H9 (cell line): ENCODE data around the gene HSPD1. TPM values are rescaled to one million over a fixed set of nuclear protein-coding genes. Genes with fewer than 3 reads are reported as not detected.

ENCODE experiments used
- DNase-seq: peaks from one replicate; pipeline ENCODE4 v3.0.0-alpha.2; 2017
- H2AFZ ChIP-seq: one replicate; pipeline ENCODE4 v1.6.1; 2013; ENCODE audit warnings: mild to moderate bottlenecking, low read length, control low read depth, moderate library complexity
- H2AK5ac ChIP-seq: 2 replicates; pipeline ENCODE4 v1.6.1; 2013; ENCODE audit warnings: low read length, control low read depth, mixed read lengths; ENCODE audit not compliant: insufficient read length
- H2BK120ac ChIP-seq: one replicate; pipeline ENCODE4 v1.6.1; 2013; ENCODE audit warnings: low read depth, mild to moderate bottlenecking, low read length, control low read depth, inconsistent platforms; ENCODE audit not compliant: poor library complexity, severe bottlenecking
- H2BK12ac ChIP-seq: 2 replicates; pipeline ENCODE4 v1.6.1; 2013; ENCODE audit warnings: low read length, control low read depth, mixed read lengths, low read depth; ENCODE audit not compliant: insufficient read length
- H2BK15ac ChIP-seq: 2 replicates; pipeline ENCODE4 v1.6.1; 2013; ENCODE audit warnings: low read depth, low read length, control low read depth
- H2BK20ac ChIP-seq: one replicate; pipeline ENCODE4 v1.6.1; 2013; ENCODE audit warnings: low read depth, mild to moderate bottlenecking, low read length, control low read depth, inconsistent platforms; ENCODE audit not compliant: poor library complexity, severe bottlenecking
- H2BK5ac ChIP-seq: 2 replicates; pipeline ENCODE4 v1.6.1; 2013; ENCODE audit warnings: low read length, control low read depth, mixed read lengths; ENCODE audit not compliant: insufficient read length
- H3K14ac ChIP-seq: 2 replicates; pipeline ENCODE4 v1.6.1; 2013; ENCODE audit warnings: low read length, control low read depth; ENCODE audit not compliant: insufficient read depth
- H3K18ac ChIP-seq: 2 replicates; pipeline ENCODE4 v1.6.1; 2013; ENCODE audit warnings: low read depth, mild to moderate bottlenecking, mixed read lengths, low read length, control low read depth; ENCODE audit not compliant: insufficient read length
- H3K23ac ChIP-seq: 2 replicates; pipeline ENCODE4 v1.6.1; 2013; ENCODE audit warnings: low read length, control low read depth, mixed read lengths, low read depth; ENCODE audit not compliant: insufficient read length
- H3K23me2 ChIP-seq: 2 replicates; pipeline ENCODE4 v1.6.1; 2013; ENCODE audit warnings: low read depth, mild to moderate bottlenecking, mixed read lengths, low read length, control low read depth; ENCODE audit not compliant: insufficient read length, poor library complexity, severe bottlenecking
- H3K27ac ChIP-seq: 2 replicates; pipeline ENCODE4 v1.5.1; 2013; ENCODE audit warnings: low read length, control low read depth, mixed read lengths, low read depth; ENCODE audit not compliant: insufficient read length
- H3K27me3 ChIP-seq: 2 replicates; pipeline ENCODE4 v1.6.1; 2013; ENCODE audit warnings: low read length, control low read depth, inconsistent platforms; ENCODE audit not compliant: insufficient read depth
- H3K4ac ChIP-seq: 2 replicates; pipeline ENCODE4 v1.6.1; 2013; ENCODE audit warnings: low read depth, mild to moderate bottlenecking, control low read depth, inconsistent platforms, low read length, moderate library complexity
- H3K4me1 ChIP-seq: 2 replicates; pipeline ENCODE4 v1.6.1; 2013; ENCODE audit warnings: low read length, control low read depth, inconsistent platforms; ENCODE audit not compliant: insufficient read depth
- H3K4me2 ChIP-seq: 2 replicates; pipeline ENCODE4 v1.6.1; 2013; ENCODE audit warnings: low read length, control low read depth, mixed read lengths; ENCODE audit not compliant: insufficient read length, insufficient read depth
- H3K56ac ChIP-seq: 2 replicates; pipeline ENCODE4 v1.6.1; 2013; ENCODE audit warnings: low read depth, mild to moderate bottlenecking, mixed read lengths, low read length, control low read depth; ENCODE audit not compliant: insufficient read length
- H3K79me1 ChIP-seq: 2 replicates; pipeline ENCODE4 v1.6.1; 2013; ENCODE audit warnings: low read depth, mild to moderate bottlenecking, moderate library complexity, low read length, control low read depth, inconsistent platforms; ENCODE audit not compliant: insufficient read depth, poor library complexity, severe bottlenecking
- H3K79me2 ChIP-seq: 2 replicates; pipeline ENCODE4 v1.6.1; 2013; ENCODE audit warnings: low read length, control low read depth, inconsistent platforms; ENCODE audit not compliant: insufficient read depth
- H3K9ac ChIP-seq: 2 replicates; pipeline ENCODE4 v1.6.1; 2013; ENCODE audit warnings: low read length, control low read depth, mixed read lengths; ENCODE audit not compliant: insufficient read length; ENCODE audit errors: extremely low read depth
- H3K9me3 ChIP-seq: one replicate; pipeline ENCODE4 v1.6.1; 2013; ENCODE audit warnings: low read depth, low read length, inconsistent platforms; ENCODE audit not compliant: control insufficient read depth
- H3T11ph ChIP-seq: one replicate; pipeline ENCODE4 v1.6.1; 2013; ENCODE audit warnings: mild to moderate bottlenecking, low read length, control low read depth, inconsistent platforms
- H4K20me1 ChIP-seq: one replicate; pipeline ENCODE4 v1.6.1; 2013; ENCODE audit not compliant: control insufficient read depth, insufficient read length, insufficient read depth
- H4K5ac ChIP-seq: 2 replicates; pipeline ENCODE4 v1.6.1; 2013; ENCODE audit warnings: low read depth, mild to moderate bottlenecking, mixed read lengths, low read length, control low read depth; ENCODE audit not compliant: insufficient read length
- H4K8ac ChIP-seq: replicated peaks from 2 replicates; pipeline ENCODE4 v1.6.1; 2013; ENCODE audit warnings: low read length, control low read depth, mixed read lengths, low read depth; ENCODE audit not compliant: insufficient read length
- H4K91ac ChIP-seq: 2 replicates; pipeline ENCODE4 v1.6.1; 2013; ENCODE audit warnings: low read depth, mild to moderate bottlenecking, moderate library complexity, mixed read lengths, low read length, control low read depth; ENCODE audit not compliant: insufficient read length
- H3K27ac Mint-ChIP-seq, 3 experiments: 2 replicates in 2 of 3; 3 replicates in 1 of 3; pipeline ENCODE4 v1.8.0; 2020 to 2021; ENCODE audit warnings: mixed read lengths in 3 of 3, mild to moderate bottlenecking in 1 of 3, moderate library complexity in 1 of 3
- H3K27me3 Mint-ChIP-seq: 2 replicates; pipeline ENCODE4 v1.8.0; 2021; ENCODE audit warnings: low read depth, mild to moderate bottlenecking, moderate library complexity, mixed read lengths
- H3K36me3 Mint-ChIP-seq, 3 experiments: 2 replicates in 2 of 3; 3 replicates in 1 of 3; pipeline ENCODE4 v1.8.0; 2020 to 2021; ENCODE audit warnings: low read depth in 3 of 3, mixed read lengths in 3 of 3; ENCODE audit not compliant: insufficient read depth in 1 of 3
- H3K4me1 Mint-ChIP-seq, 2 experiments: 2 replicates each; pipeline ENCODE4 v1.8.0; 2020; ENCODE audit warnings: mixed read lengths in 2 of 2
- H3K4me3 Mint-ChIP-seq, 2 experiments: 2 replicates in 1 of 2; 3 replicates in 1 of 2; pipeline ENCODE4 v1.8.0; 2020 to 2021; ENCODE audit warnings: mild to moderate bottlenecking in 2 of 2, mixed read lengths in 2 of 2, moderate library complexity in 1 of 2
- H3K9me3 Mint-ChIP-seq, 2 experiments: 2 replicates in 1 of 2; 3 replicates in 1 of 2; pipeline ENCODE4 v1.8.0; 2020; ENCODE audit warnings: mild to moderate bottlenecking in 2 of 2, mixed read lengths in 2 of 2, moderate library complexity in 1 of 2
- CTCF ChIP-seq: fragments of 200-600 bp; sonication (generic); conservative IDR thresholded peaks from 3 replicates; pipeline ENCODE4 v1.8.0; 2021; ENCODE audit warnings: antibody characterized with exemption, mild to moderate bottlenecking
- WGBS: extraction: QIAGEN DNeasy Blood & Tissue Kit; methylation state at CpG from one replicate; pipeline ENCODE4 v1.1.7; 2013; ENCODE audit warnings: missing lambda C conversion rate, low lambda C conversion rate, mixed read lengths; ENCODE audit not compliant: insufficient read length; ENCODE audit errors: extremely low coverage; 5-methylcytosine and 5-hydroxymethylcytosine counted together
- total RNA-seq: library from RNA; stranded (reverse); gene quantifications from 2 replicates; pipeline ENCODE4 v1.2.1, GENCODE V29; 2021

HSPD1 gene
- total RNA-seq, 1 experiment from 2014 or later = 846 TPM

GRCh38 chr2:197445746-197446145, 53.9 kb downstream of the HSPD1 start:
- Histone ChIP-seq H3K79me2 (no peaks in the 10 kb centered on the region), H2BK15ac (no peak overlapping the region), H3K23ac (no peak overlapping the region), H2BK120ac (no peak overlapping the region), H2BK20ac (no peak overlapping the region), H3K14ac (no peak overlapping the region), H4K20me1 (no peaks in the 10 kb centered on the region), H2AK5ac (no peak overlapping the region), H3K4ac (no peak overlapping the region), H4K91ac (no peak overlapping the region), H3K9ac (no peak overlapping the region), H3K9me3 (no peaks in the 10 kb centered on the region), H2AFZ (no peak overlapping the region), H3K27me3 (no peaks in the 10 kb centered on the region), H3T11ph (no peak overlapping the region), H3K56ac (no peak overlapping the region), H3K23me2 (no peaks in the 10 kb centered on the region), H4K8ac (no peak overlapping the region), H2BK5ac (no peak overlapping the region), H3K27ac (no peak overlapping the region), H3K79me1 (no peaks in the 10 kb centered on the region), H3K18ac (no peak overlapping the region), H4K5ac (no peak overlapping the region), H3K4me2 (no peak overlapping the region), H3K4me1 (no peaks in the 10 kb centered on the region), H2BK12ac (no peak overlapping the region)
- Mint-ChIP-seq H3K9me3 (no peaks in the 10 kb centered on the region), H3K27me3 (no peaks in the 10 kb centered on the region), H3K4me3 (no peak overlapping the region), H3K4me1 (no peaks in the 10 kb centered on the region), H3K27ac (no peak overlapping the region), H3K36me3 (no peaks in the 10 kb centered on the region)
- DNase-seq = no peak
- no CpG with 5 or more reads among the region's 1 CpG for WGBS
- no peak for TF ChIP-seq CTCF
